Trophoblast cell (in vitro differentiated cells and primary cell): ENCODE data around the gene ZDHHC22.

ENCODE experiments used
- DNase-seq, 2 donors: peaks; one replicate each; pipeline ENCODE4 v3.0.0-alpha.2; 2016
- H2AFZ ChIP-seq: 2 replicates; pipeline ENCODE4 v1.6.1; 2013; ENCODE audit warnings: low read length, moderate library complexity, mild to moderate bottlenecking; ENCODE audit not compliant: insufficient read depth, poor library complexity
- H2AK5ac ChIP-seq: 2 replicates; pipeline ENCODE4 v1.6.1; 2013; ENCODE audit warnings: mild to moderate bottlenecking, low read length
- H2BK120ac ChIP-seq: 2 replicates; pipeline ENCODE4 v1.6.1; 2013; ENCODE audit warnings: low read length, mild to moderate bottlenecking, moderate library complexity; ENCODE audit not compliant: insufficient read depth, poor library complexity
- H2BK12ac ChIP-seq: 2 replicates; pipeline ENCODE4 v1.6.1; 2013; ENCODE audit warnings: mild to moderate bottlenecking, low read length, moderate library complexity
- H2BK5ac ChIP-seq: 2 replicates; pipeline ENCODE4 v1.6.1; 2013; ENCODE audit warnings: low read length, low read depth, moderate library complexity, mild to moderate bottlenecking; ENCODE audit not compliant: poor library complexity
- H3K14ac ChIP-seq: 2 replicates; pipeline ENCODE4 v1.6.1; 2013; ENCODE audit warnings: mild to moderate bottlenecking, low read length
- H3K18ac ChIP-seq: 2 replicates; pipeline ENCODE4 v1.6.1; 2013; ENCODE audit warnings: mild to moderate bottlenecking, low read length
- H3K23ac ChIP-seq: 2 replicates; pipeline ENCODE4 v1.6.1; 2013; ENCODE audit warnings: low read length
- H3K27ac ChIP-seq: 2 replicates; pipeline ENCODE4 v1.5.1; 2013; ENCODE audit warnings: low read depth, mild to moderate bottlenecking, inconsistent platforms, low read length, moderate library complexity
- H3K27me3 ChIP-seq: 2 replicates; pipeline ENCODE4 v1.6.1; 2013; ENCODE audit warnings: inconsistent platforms, mild to moderate bottlenecking, low read length, moderate library complexity; ENCODE audit not compliant: insufficient read depth
- H3K36me3 ChIP-seq, 2 experiments: 1 replicate in 1 of 2; 2 replicates in 1 of 2; pipeline ENCODE4 v1.6.1; 2013; ENCODE audit warnings: low read length in 2 of 2, mild to moderate bottlenecking in 2 of 2, moderate library complexity in 1 of 2; ENCODE audit not compliant: insufficient read depth in 2 of 2, control insufficient read depth in 1 of 2
- H3K4ac ChIP-seq: 2 replicates; pipeline ENCODE4 v1.6.1; 2013; ENCODE audit warnings: low read depth, mild to moderate bottlenecking, low read length, moderate library complexity
- H3K4me1 ChIP-seq, 2 experiments: 1 replicate in 1 of 2; 2 replicates in 1 of 2; pipeline ENCODE4 v1.6.1; 2013; ENCODE audit warnings: low read length in 2 of 2, mild to moderate bottlenecking in 2 of 2, moderate library complexity in 1 of 2; ENCODE audit not compliant: insufficient read depth in 2 of 2, control insufficient read depth in 1 of 2
- H3K4me2 ChIP-seq: 2 replicates; pipeline ENCODE4 v1.6.1; 2013; ENCODE audit warnings: inconsistent platforms, mild to moderate bottlenecking, low read length, moderate library complexity
- H3K4me3 ChIP-seq: 2 replicates; pipeline ENCODE4 v1.5.1; 2013; ENCODE audit warnings: mild to moderate bottlenecking, low read depth, low read length, inconsistent platforms
- H3K79me1 ChIP-seq: one replicate; pipeline ENCODE4 v1.6.1; 2013; ENCODE audit warnings: low read length
- H3K79me2 ChIP-seq: 2 replicates; pipeline ENCODE4 v1.6.1; 2013; ENCODE audit warnings: low read length, mild to moderate bottlenecking; ENCODE audit not compliant: control insufficient read depth, insufficient read depth, poor library complexity
- H3K9ac ChIP-seq: 2 replicates; pipeline ENCODE4 v1.6.1; 2013; ENCODE audit warnings: mild to moderate bottlenecking, low read length
- H3K9me3 ChIP-seq: 2 replicates; pipeline ENCODE4 v1.6.1; 2013; ENCODE audit warnings: low read depth, mild to moderate bottlenecking, control low read depth, inconsistent platforms, low read length; ENCODE audit not compliant: insufficient read depth
- H4K12ac ChIP-seq: 2 replicates; pipeline ENCODE4 v1.6.1; 2013; ENCODE audit warnings: low read depth, mild to moderate bottlenecking, low read length, moderate library complexity
- H4K8ac ChIP-seq: 2 replicates; pipeline ENCODE4 v1.6.1; 2013; ENCODE audit warnings: low read depth, mild to moderate bottlenecking, low read length, moderate library complexity
- H4K91ac ChIP-seq: one replicate; pipeline ENCODE4 v1.6.1; 2013; ENCODE audit warnings: low read depth, mild to moderate bottlenecking, low read length, moderate library complexity
- WGBS: extraction: QIAGEN DNeasy Blood & Tissue Kit; methylation state at CpG from one replicate; pipeline ENCODE4 v1.1.7; 2013; ENCODE audit warnings: missing lambda C conversion rate; ENCODE audit not compliant: insufficient read length, insufficient coverage; ENCODE audit errors: extremely low coverage; 5-methylcytosine and 5-hydroxymethylcytosine counted together

The ZDHHC22 gene

DNA sequence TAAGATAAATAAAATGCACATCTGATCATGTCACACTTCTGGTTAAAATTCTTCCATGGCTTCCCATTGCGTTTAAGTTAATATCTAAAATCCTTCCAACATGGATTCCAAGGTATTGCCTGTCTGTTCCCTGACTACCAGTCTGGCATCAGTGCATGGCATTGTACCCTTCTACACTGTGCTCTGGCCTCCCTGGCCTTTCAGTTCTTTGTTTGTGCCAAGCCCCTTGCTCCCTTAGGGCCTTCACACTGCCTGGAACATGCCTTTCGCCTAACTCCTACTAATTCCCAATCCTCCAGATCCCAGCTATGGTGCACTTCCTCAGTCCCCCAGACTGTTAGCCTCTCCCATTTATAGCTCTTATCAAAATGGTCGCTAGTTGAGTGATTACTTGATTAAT, 37.2 kb downstream of the ZDHHC22 start:
- no peak overlapping the region for H4K12ac ChIP-seq
- no peaks in the 10 kb centered on the region for H3K79me1 ChIP-seq
- peaks cover 3% of the 10 kb centered on the region for H3K79me2 ChIP-seq
- H4K91ac ChIP-seq, result no peak overlapping the region
- peaks cover 0 to 4% of the 10 kb centered on the region in 2 experiments for H3K4me1 ChIP-seq
- no peak overlapping the region for H3K23ac ChIP-seq
- H3K4ac ChIP-seq, result no peak overlapping the region
- no peaks in the 10 kb centered on the region for H3K9me3 ChIP-seq
- no peak overlapping the region for H2AK5ac ChIP-seq
- H3K4me2 ChIP-seq, result no peak overlapping the region
- H3K27me3 ChIP-seq, result no peaks in the 10 kb centered on the region
- H3K9ac ChIP-seq, result no peak overlapping the region
- no peaks in the 10 kb centered on the region for H3K36me3 ChIP-seq
- H2BK5ac ChIP-seq, result no peak overlapping the region
- H3K18ac ChIP-seq, result no peak overlapping the region
- WGBS, result no CpG with 5 or more reads among the region's 3 CpGs
- no peak overlapping the region for H2BK12ac ChIP-seq
- no peak overlapping the region for H2BK120ac ChIP-seq
- no peak overlapping the region for H3K14ac ChIP-seq
- H2AFZ ChIP-seq, result no peak overlapping the region
- no peak for DNase-seq
- H3K27ac ChIP-seq, result no peak overlapping the region
- no peak overlapping the region for H3K4me3 ChIP-seq
- no peak overlapping the region for H4K8ac ChIP-seq

- H3K14ac ChIP-seq, result no peak overlapping the region
- H3K79me2 ChIP-seq, result peaks cover 3% of the 10 kb centered on the region
- H3K9me3 ChIP-seq, result no peaks in the 10 kb centered on the region
- no CpG with 5 or more reads among the region's 6 CpGs for WGBS
- peaks cover 1 to 5% of the 10 kb centered on the region in 2 experiments for H3K4me1 ChIP-seq
- no peak for DNase-seq
- no peaks in the 10 kb centered on the region for H3K36me3 ChIP-seq
- H2BK12ac ChIP-seq, result no peak overlapping the region
- H3K9ac ChIP-seq, result no peak overlapping the region
- no peak overlapping the region for H3K27ac ChIP-seq
- no peak overlapping the region for H3K4me3 ChIP-seq
- H3K18ac ChIP-seq, result no peak overlapping the region
- no peak overlapping the region for H4K91ac ChIP-seq
- H4K8ac ChIP-seq, result no peak overlapping the region
- H3K23ac ChIP-seq, result no peak overlapping the region
- H4K12ac ChIP-seq, result no peak overlapping the region
- H2AK5ac ChIP-seq, result no peak overlapping the region
- no peak overlapping the region for H2AFZ ChIP-seq
- no peak overlapping the region for H2BK5ac ChIP-seq
- no peak overlapping the region for H3K4ac ChIP-seq
- H3K27me3 ChIP-seq, result no peaks in the 10 kb centered on the region
- H3K4me2 ChIP-seq, result no peak overlapping the region
- no peaks in the 10 kb centered on the region for H3K79me1 ChIP-seq
- H2BK120ac ChIP-seq, result no peak overlapping the region
These were observed 37.6 kb downstream of the ZDHHC22 start for GRCh38 chr14:77103951-77104350.

DNA sequence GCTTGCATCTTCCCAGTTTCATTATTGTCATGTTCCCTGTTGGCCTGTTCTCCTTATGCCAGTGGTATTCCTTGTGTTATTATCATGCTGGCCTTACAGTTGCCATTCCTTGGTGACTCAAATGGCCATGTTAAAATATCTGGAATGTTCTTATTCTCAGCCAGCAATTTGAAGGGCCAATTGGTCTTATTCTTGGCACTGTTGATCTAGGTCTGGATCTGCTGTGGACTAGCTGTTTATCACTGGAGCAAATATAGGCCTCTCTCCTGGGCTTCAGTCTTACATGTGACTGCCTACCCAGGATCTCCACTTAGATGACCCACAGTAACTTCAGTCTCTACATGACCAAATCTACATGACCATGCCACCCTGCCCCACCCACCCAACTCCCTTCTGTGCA, 38.1 kb downstream of the ZDHHC22 start:
- H2BK12ac ChIP-seq, result no peak overlapping the region
- H4K91ac ChIP-seq, result no peak overlapping the region
- H3K4me3 ChIP-seq, result no peak overlapping the region
- H3K36me3 ChIP-seq, result no peaks in the 10 kb centered on the region
- H3K27ac ChIP-seq, result no peak overlapping the region
- H3K79me2 ChIP-seq, result peaks cover 8% of the 10 kb centered on the region
- no peak overlapping the region for H4K8ac ChIP-seq
- no peak overlapping the region for H3K14ac ChIP-seq
- no peak overlapping the region for H3K4ac ChIP-seq
- no peak overlapping the region for H2AK5ac ChIP-seq
- no peak overlapping the region for H3K9ac ChIP-seq
- H2BK5ac ChIP-seq, result no peak overlapping the region
- H3K79me1 ChIP-seq, result peaks cover 3% of the 10 kb centered on the region
- H2BK120ac ChIP-seq, result no peak overlapping the region
- DNase-seq, result peak in 1 of 2 donors; percentile 42
- H3K4me2 ChIP-seq, result no peak overlapping the region
- no peaks in the 10 kb centered on the region for H3K9me3 ChIP-seq
- no peak overlapping the region for H3K18ac ChIP-seq
- no peak overlapping the region for H3K23ac ChIP-seq
- no peak overlapping the region for H4K12ac ChIP-seq
- peaks cover 4 to 9% of the 10 kb centered on the region in 2 experiments for H3K4me1 ChIP-seq
- H3K27me3 ChIP-seq, result no peaks in the 10 kb centered on the region
- no peak overlapping the region for H2AFZ ChIP-seq

DNA sequence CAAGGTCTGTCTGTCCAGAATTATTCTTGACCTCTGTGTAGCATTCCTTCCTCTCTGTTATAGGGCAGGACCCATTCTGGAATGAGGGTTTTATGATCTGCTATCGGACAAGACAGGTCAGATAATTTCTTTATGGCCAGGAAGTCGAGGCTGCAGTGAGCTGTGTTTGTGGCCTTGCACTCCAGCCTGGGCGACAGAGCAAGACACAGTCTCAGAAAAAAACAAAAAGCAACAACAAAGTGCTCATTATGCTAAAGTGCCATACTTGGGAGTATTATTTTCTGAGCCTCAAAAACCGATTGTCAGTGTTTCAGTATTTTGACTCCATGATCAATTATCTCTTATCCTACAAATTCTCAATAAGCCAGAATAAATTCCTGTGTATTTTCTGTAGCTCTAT, 39.4 kb downstream of the ZDHHC22 start:
- Histone ChIP-seq H4K8ac (no peak overlapping the region), H2AFZ (no peak overlapping the region), H4K91ac (no peak overlapping the region), H3K9me3 (no peaks in the 10 kb centered on the region), H4K12ac (no peak overlapping the region), H3K18ac (no peak overlapping the region), H2BK120ac (no peak overlapping the region), H2AK5ac (no peak overlapping the region), H3K4me2 (no peak overlapping the region), H3K14ac (no peak overlapping the region), H3K27me3 (no peaks in the 10 kb centered on the region), H3K4me1 (peaks cover 4 to 9% of the 10 kb centered on the region in 2 experiments), H3K4ac (no peak overlapping the region), H3K4me3 (no peak overlapping the region), H2BK12ac (no peak overlapping the region), H3K36me3 (no peaks in the 10 kb centered on the region), H3K23ac (no peak overlapping the region), H3K79me1 (peaks cover 12% of the 10 kb centered on the region), H3K79me2 (peaks cover 16% of the 10 kb centered on the region), H3K27ac (no peak overlapping the region), H2BK5ac (no peak overlapping the region), H3K9ac (no peak overlapping the region)
- peak in 1 of 2 donors; percentile 84 for DNase-seq
- no CpG with 5 or more reads among the region's 4 CpGs for WGBS
